K562 (cell line): ENCODE measurements around the gene SCN7A. TPM values are rescaled to one million over a fixed set of nuclear protein-coding genes. Genes with fewer than 3 reads are reported as not detected.

Source experiments
- BACH1 ChIP-seq: fragments of 200-800 bp; sonication (Bioruptor generic); IDR thresholded peaks from 2 replicates; pipeline ENCODE4 v1.6.1; 2016; ENCODE audit warnings: missing genetic modification characterization, missing compliant biosample characterization
- BMI1 ChIP-seq: fragments of 150-350 bp; IDR thresholded peaks from 2 replicates; pipeline ENCODE4 v1.6.1; 2014; ENCODE audit warnings: low read length
- CREB3 ChIP-seq: fragments of 450-650 bp; conservative IDR thresholded peaks from 2 replicates; pipeline ENCODE4 v1.6.1; 2016; ENCODE audit warnings: missing genetic modification characterization, low read depth, mild to moderate bottlenecking, missing compliant biosample characterization, moderate library complexity
- DACH1 ChIP-seq: fragments of 450-650 bp; IDR thresholded peaks from 2 replicates; pipeline ENCODE4 v1.6.1; 2018; ENCODE audit not compliant: partially characterized antibody
- ELF1 ChIP-seq: fragments of 200-800 bp; sonication (Bioruptor generic); IDR thresholded peaks from 2 replicates; pipeline ENCODE4 v1.6.1; 2016; ENCODE audit warnings: missing genetic modification characterization, missing compliant biosample characterization
- EP300 ChIP-seq: IDR thresholded peaks from 2 replicates; pipeline ENCODE4 v1.6.1; 2012; ENCODE audit warnings: low read length, improper control_type of control experiment
- KLF6 ChIP-seq: fragments of 250-450 bp; sonication (Bioruptor Pico); IDR thresholded peaks from 2 replicates; pipeline ENCODE4 v1.4.0; 2020; ENCODE audit warnings: mild to moderate bottlenecking, moderate library complexity, borderline replicate concordance
- L3MBTL2 ChIP-seq: fragments of 450-650 bp; IDR thresholded peaks from 2 replicates; pipeline ENCODE4 v1.6.1; 2016; ENCODE audit warnings: mild to moderate bottlenecking, moderate library complexity
- MAFG ChIP-seq: fragments of 450-650 bp; conservative IDR thresholded peaks from 2 replicates; pipeline ENCODE4 v1.6.1; 2016; ENCODE audit warnings: missing genetic modification characterization, missing compliant biosample characterization
- MAZ ChIP-seq, 2 experiments: fragments of 450-650 bp in 1 of 2; sonication (generic) in 1 of 2; formaldehyde crosslinking; IDR thresholded peaks in 1 of 2; conservative IDR thresholded peaks in 1 of 2; 2 replicates each; pipeline versions ENCODE4 v1.4.0 to v1.5.0; 2020; ENCODE audit warnings: mild to moderate bottlenecking in 1 of 2, missing genetic modification reagents in 1 of 2
- MXI1 ChIP-seq: IDR thresholded peaks from 2 replicates; pipeline ENCODE4 v1.6.1; 2011; ENCODE audit warnings: low read depth, mild to moderate bottlenecking, improper control_type of control experiment, low read length
- NCOR1 ChIP-seq: fragments of 450-650 bp; IDR thresholded peaks from 2 replicates; pipeline ENCODE4 v1.6.1; 2016; ENCODE audit warnings: mild to moderate bottlenecking, moderate library complexity
- NEUROD1 ChIP-seq: fragments of 150-350 bp; IDR thresholded peaks from 2 replicates; pipeline ENCODE4 v1.6.1; 2014; ENCODE audit warnings: borderline replicate concordance, low read length, low read depth; ENCODE audit not compliant: partially characterized antibody
- NFE2 ChIP-seq: IDR thresholded peaks from 2 replicates; pipeline ENCODE4 v1.6.1; 2014; ENCODE audit warnings: antibody characterized with exemption, low read depth
- PML ChIP-seq: IDR thresholded peaks from 2 replicates; pipeline ENCODE4 v1.6.1; 2012; ENCODE audit warnings: low read length, inconsistent platforms
- RFX1 ChIP-seq: fragments of 450-650 bp; IDR thresholded peaks from 2 replicates; pipeline ENCODE4 v1.6.1; 2016; ENCODE audit warnings: mild to moderate bottlenecking, moderate library complexity
- RHOXF2B ChIP-seq: fragments of 250-450 bp; sonication (Bioruptor Pico); conservative IDR thresholded peaks from 2 replicates; pipeline ENCODE4 v1.5.1; 2021
- SMARCA5 ChIP-seq: fragments of 450-650 bp; IDR thresholded peaks from 2 replicates; pipeline ENCODE4 v1.6.1; 2016
- SRF ChIP-seq, 2 experiments: fragments of 250-450, 450-650 bp in 1 of 2; sonication (Bioruptor Pico) in 1 of 2; sonication (generic) in 1 of 2; formaldehyde crosslinking; IDR thresholded peaks; 2 replicates each; pipeline versions ENCODE4 v1.5.0 to v1.5.1; 2020 to 2022; ENCODE audit warnings: mild to moderate bottlenecking in 1 of 2, missing genetic modification reagents in 1 of 2
- USF1 ChIP-seq: sonication (generic); formaldehyde crosslinking; IDR thresholded peaks from 2 replicates; pipeline ENCODE4 v1.9.0; 2022; ENCODE audit warnings: mild to moderate bottlenecking, missing genetic modification reagents
- ZNF23 ChIP-seq: fragments of 250-450 bp; sonication (Bioruptor Pico); IDR thresholded peaks from 2 replicates; pipeline ENCODE4 v1.4.0; 2020; ENCODE audit warnings: mild to moderate bottlenecking
- ZNF449 ChIP-seq: fragments of 250-450 bp; sonication (Bioruptor Pico); IDR thresholded peaks from 2 replicates; pipeline ENCODE4 v1.8.0; 2022; ENCODE audit warnings: moderate library complexity, mild to moderate bottlenecking, inconsistent platforms
- polyA plus RNA-seq, 8 experiments: library from polyadenylated mRNA; depleted of rRNA in 4 of 8; stranded (reverse) in 5 of 8; unstranded in 3 of 8; fragments of >200 nt; fragmentation: Nextera tagmentation in 2 of 8; fragmentation: Illumina TruSeq in 1 of 8; extraction: Ambion mirVana in 2 of 8; extraction: Trizol in 1 of 8; gene quantifications; 2 replicates each; pipeline versions ENCODE4 v1.2.1 to v1.2.3, GENCODE V29; 2011 to 2014; ENCODE audit warnings: inconsistent platforms in 1 of 8, missing spikeins in 1 of 8
- total RNA-seq, 7 experiments: library from RNA; depleted of rRNA in 6 of 7; stranded (reverse); fragments of >200 nt in 6 of 7; fragmentation: Illumina TruSeq in 2 of 7; extraction: Trizol in 2 of 7; gene quantifications; 2 replicates each; pipeline versions ENCODE4 v1.2.1 to v1.2.3, GENCODE V29; 2011 to 2021; ENCODE audit warnings: low replicate concordance in 1 of 7
- TF ChIP-seq, protein P1 (sequence below): fragments of 450-650 bp; IDR thresholded peaks from 2 replicates; pipeline ENCODE4 v1.6.1; 2018; ENCODE audit warnings: mild to moderate bottlenecking, low read depth; ENCODE audit not compliant: partially characterized antibody

SCN7A gene
- total and polyA plus RNA-seq, 9 of the 15 experiments (the other 6 are each of a cell fraction or from before 2014, with no cell fraction given), result under 0.01 to 0.05 (median 0.03) TPM; not detected in 3

DNA sequence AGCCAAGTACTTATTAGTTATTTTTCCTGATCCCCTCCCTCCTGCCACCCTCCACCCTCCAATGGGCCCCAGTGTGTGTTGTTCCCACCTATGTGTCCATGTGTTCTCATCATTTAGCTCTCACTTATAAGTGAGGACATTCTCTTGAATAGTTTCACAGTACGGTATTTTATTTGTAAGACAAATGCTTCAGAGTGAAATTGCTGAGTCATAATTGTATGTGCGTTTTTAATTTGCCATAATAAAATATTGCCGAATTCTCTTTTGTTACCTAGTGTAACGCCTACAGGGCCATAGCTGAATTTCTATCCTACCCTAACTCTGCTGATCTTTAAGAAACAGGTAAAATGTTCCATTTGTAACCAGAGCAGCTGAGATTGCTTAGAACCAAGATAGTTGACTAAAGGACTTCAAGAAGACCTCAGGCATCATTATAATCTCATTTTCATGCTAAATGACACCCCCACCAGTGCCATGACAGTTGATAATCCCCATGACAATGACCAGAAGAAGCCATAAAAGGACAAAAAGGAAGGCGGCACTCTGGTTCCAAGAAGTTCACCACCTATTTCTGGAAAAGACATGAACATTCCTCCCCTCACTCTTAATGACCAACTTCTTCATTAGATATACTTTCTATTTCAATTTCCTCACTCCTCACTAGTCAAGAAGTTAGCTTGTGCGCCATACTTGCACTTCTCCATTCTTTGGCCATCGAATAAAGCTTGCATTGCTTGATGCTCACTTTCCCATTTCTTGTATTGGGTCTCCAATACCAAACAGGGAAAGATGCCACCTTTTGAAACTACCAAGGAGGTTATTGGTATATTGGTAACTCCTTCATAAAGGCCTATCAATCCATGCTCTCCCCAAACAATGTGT is 136.7 kb downstream of the SCN7A start (continued):
- TF ChIP-seq SRF (CRISPR knock-in tag; IDR thresholded peaks at IDR 0.05), result peak; percentile 98 to 100
- no peak for TF ChIP-seq RHOXF2B (CRISPR knock-in tag)
- peak; percentile 20; the same call in 1 of the 2 replicates for TF ChIP-seq NCOR1
- TF ChIP-seq EP300, result peak; percentile 88
- TF ChIP-seq NEUROD1, result peak; percentile 71
- peak; percentile 99 for TF ChIP-seq BACH1 (tag)
- 0 out of 2 replicates have a peak, but pooled peaks have one; percentile 22 for TF ChIP-seq CREB3 (tag)
- 0 out of 2 replicates have a peak, but pooled peaks have one; percentile 32 for TF ChIP-seq ELF1 (tag)
- TF ChIP-seq RFX1, result peak; percentile 97
- no peak for TF ChIP-seq SMARCA5
- peak; percentile 90 for TF ChIP-seq BMI1
- TF ChIP-seq KLF6 (CRISPR knock-in tag), result peak; percentile 74; the same call in 1 of the 2 replicates
- peak; percentile 24; the same call in 1 of the 2 replicates for TF ChIP-seq PML
- TF ChIP-seq NFE2, result peak; percentile 93
- 0 out of 2 replicates have a peak, but pooled peaks have one; percentile 42 for TF ChIP-seq ZNF23 (CRISPR knock-in tag)
- TF ChIP-seq MAFG, result peak; percentile 98
- TF ChIP-seq DACH1, result peak; percentile 7
- TF ChIP-seq ZNF449 (CRISPR knock-in tag), result peak; percentile 7; the same call in 1 of the 2 replicates
- no peak for TF ChIP-seq USF1
- peak in 1 of 2 experiments; percentile 40; a peak in 1 of 4 replicates for TF ChIP-seq MAZ (CRISPR knock-in tag; conservative IDR thresholded peaks at IDR 0.05 in 1 of 2, IDR thresholded peaks at IDR 0.05 in 1 of 2)
- peak; percentile 55 for TF ChIP-seq L3MBTL2
- TF ChIP-seq, protein P1, sequence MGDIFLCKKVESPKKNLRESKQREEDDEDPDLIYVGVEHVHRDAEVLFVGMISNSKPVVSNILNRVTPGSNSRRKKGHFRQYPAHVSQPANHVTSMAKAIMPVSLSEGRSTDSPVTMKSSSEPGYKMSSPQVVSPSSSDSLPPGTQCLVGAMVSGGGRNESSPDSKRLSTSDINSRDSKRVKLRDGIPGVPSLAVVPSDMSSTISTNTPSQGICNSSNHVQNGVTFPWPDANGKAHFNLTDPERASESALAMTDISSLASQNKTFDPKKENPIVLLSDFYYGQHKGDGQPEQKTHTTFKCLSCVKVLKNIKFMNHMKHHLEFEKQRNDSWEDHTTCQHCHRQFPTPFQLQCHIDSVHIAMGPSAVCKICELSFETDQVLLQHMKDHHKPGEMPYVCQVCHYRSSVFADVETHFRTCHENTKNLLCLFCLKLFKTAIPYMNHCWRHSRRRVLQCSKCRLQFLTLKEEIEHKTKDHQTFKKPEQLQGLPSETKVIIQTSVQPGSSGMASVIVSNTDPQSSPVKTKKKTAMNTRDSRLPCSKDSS, result no peak
- TF ChIP-seq MXI1, result peak; percentile 84
